Upper lobe of left lung (tissue), 6 donors: Measurements from ENCODE around the gene TPRG1. TPM values are rescaled to one million over a fixed set of nuclear protein-coding genes. Genes with fewer than 3 reads are reported as not detected.

Experiments
- ATAC-seq, 2 donors: fragments of 200-7000 bp; cut with Tn5 transposase; one replicate each; pipeline ENCODE4 v1.9.1; 2022; ENCODE audit warnings: mild to moderate bottlenecking in 2 of 2, moderate library complexity in 2 of 2; ENCODE audit not compliant: low FRiP score in 2 of 2
- DNase-seq, 2 donors: peaks; one replicate each; pipeline ENCODE4 v3.0.0-alpha.2; 2019 to 2020
- H3K27ac ChIP-seq, 4 donors: fragments of 200-600 bp; sonication (generic); one replicate each; pipeline ENCODE4 v1.5.1; 2016 to 2019
- H3K27me3 ChIP-seq, 4 donors: fragments of 200-600 bp; sonication (generic); one replicate each; pipeline ENCODE4 v1.5.1; 2017 to 2019
- H3K36me3 ChIP-seq, 4 donors: fragments of 200-600 bp; sonication (generic); one replicate each; pipeline ENCODE4 v1.5.1; 2016 to 2019
- H3K4me1 ChIP-seq, 4 donors: fragments of 200-600 bp; sonication (generic); one replicate each; pipeline ENCODE4 v1.5.1; 2018 to 2019
- H3K4me3 ChIP-seq, 4 donors: fragments of 200-600 bp; sonication (generic); one replicate each; pipeline ENCODE4 v1.5.1; 2017 to 2019; ENCODE audit warnings: mild to moderate bottlenecking in 2 of 4, moderate library complexity in 1 of 4
- H3K9me3 ChIP-seq, 4 donors: fragments of 200-600 bp; sonication (generic); one replicate each; pipeline ENCODE4 v1.5.1; 2018 to 2019
- CTCF ChIP-seq, 6 experiments: fragments of 450-650 bp in 4 of 6; fragments of 200-600 bp in 2 of 6; sonication (generic) in 2 of 6; IDR thresholded peaks; one replicate each; pipeline ENCODE4 v1.5.1; 2016 to 2019; ENCODE audit warnings: antibody characterized with exemption in 6 of 6
- EP300 ChIP-seq, 4 donors: sonication (generic); formaldehyde crosslinking; IDR thresholded peaks; one replicate each; pipeline ENCODE4 v1.5.1; 2017; ENCODE audit warnings: antibody characterized with exemption in 4 of 4, control low read depth in 2 of 4
- POLR2A ChIP-seq, 4 donors: fragments of 450-650 bp; IDR thresholded peaks; one replicate each; pipeline ENCODE4 v1.5.1; 2016 to 2017; ENCODE audit warnings: antibody characterized with exemption in 4 of 4, mild to moderate bottlenecking in 2 of 4
- POLR2AphosphoS5 ChIP-seq, 2 donors: sonication (generic); formaldehyde crosslinking; IDR thresholded peaks; one replicate each; pipeline ENCODE4 v1.5.1; 2017; ENCODE audit warnings: antibody characterized with exemption in 2 of 2
- WGBS, 2 donors: methylation state at CpG; one replicate each; pipeline ENCODE4 v1.1.5; 2017 to 2018; 5-methylcytosine and 5-hydroxymethylcytosine counted together
- total RNA-seq, 6 donors: library from RNA; depleted of rRNA in 4 of 6; stranded (reverse); fragments of >200 nt in 4 of 6; gene quantifications; one replicate each; pipeline versions ENCODE4 v1.1.0 to v1.2.1, GENCODE V29; 2016 to 2021
- donor health status: DM: no; HTN: no; CAD: no; lungs with moderate emphysema.
- donor health status: DM: no; HTN: yes; CAD: no; lungs with severe emphysema.

Gene TPRG1
- total RNA-seq, 6 donors from 2014 or later = 12.8 to 76.5 (median 25.9) TPM

DNA sequence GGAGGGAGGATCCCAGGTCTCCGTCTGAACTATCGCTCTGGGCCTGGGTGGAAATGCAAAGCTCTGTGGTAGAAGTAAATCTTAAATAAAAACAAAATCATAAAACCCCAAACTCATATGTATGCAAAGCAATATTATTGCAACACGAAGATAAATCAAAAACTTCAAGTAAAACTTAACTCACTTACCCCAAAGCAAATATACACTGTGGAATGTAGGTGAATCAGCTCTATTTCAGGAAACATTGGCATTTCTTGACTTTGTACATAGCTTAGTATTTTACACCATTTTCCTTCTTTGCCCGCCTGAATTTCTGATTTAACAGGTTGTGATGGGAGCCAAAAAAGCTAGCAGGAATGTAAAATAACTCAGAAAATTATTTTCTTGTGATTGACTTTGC is 126.2 kb downstream of the TPRG1 start:
- Histone ChIP-seq H3K4me3 (no peak overlapping the region), H3K36me3 (no peaks in the 10 kb centered on the region), H3K27ac (no peak overlapping the region), H3K4me1 (no peaks in the 10 kb centered on the region), H3K27me3 (no peaks in the 10 kb centered on the region), H3K9me3 (no peaks in the 10 kb centered on the region)
- TF ChIP-seq POLR2AphosphoS5 (IDR thresholded peaks at IDR 0.05) (no peak), EP300 (IDR thresholded peaks at IDR 0.05) (no peak), CTCF (IDR thresholded peaks at IDR 0.05) (no peak), POLR2A (IDR thresholded peaks at IDR 0.05) (no peak)
- 82 to 84% methylated on average over 4 of the region's 4 CpGs for WGBS, 2 donors
- ATAC-seq (no peak), DNase-seq (no peak)

- Histone ChIP-seq H3K4me1 (no peaks in the 10 kb centered on the region), H3K27me3 (no peaks in the 10 kb centered on the region), H3K27ac (no peak overlapping the region), H3K4me3 (no peak overlapping the region), H3K36me3 (no peaks in the 10 kb centered on the region), H3K9me3 (no peaks in the 10 kb centered on the region)
- WGBS, 2 donors = 82 to 86% methylated on average over 4 of the region's 4 CpGs
- ATAC-seq = no peak
- DNase-seq = no peak
- TF ChIP-seq CTCF (IDR thresholded peaks at IDR 0.05) (no peak), POLR2AphosphoS5 (IDR thresholded peaks at IDR 0.05) (no peak), EP300 (IDR thresholded peaks at IDR 0.05) (no peak), POLR2A (IDR thresholded peaks at IDR 0.05) (no peak)
Measured at GRCh38 chr3:189298469-189299375, 127.0 kb downstream of the TPRG1 start.

GRCh38 chr3:189300345-189300744 is 128.6 kb downstream of the TPRG1 start:
- TF ChIP-seq CTCF (IDR thresholded peaks at IDR 0.05) = no peak
- TF ChIP-seq POLR2AphosphoS5 (IDR thresholded peaks at IDR 0.05) = no peak
- no peak for TF ChIP-seq POLR2A (IDR thresholded peaks at IDR 0.05)
- TF ChIP-seq EP300 (IDR thresholded peaks at IDR 0.05) = no peak
- no peaks in the 10 kb centered on the region for H3K36me3 ChIP-seq
- no peaks in the 10 kb centered on the region for H3K27me3 ChIP-seq
- no peak overlapping the region for H3K4me3 ChIP-seq
- no peaks in the 10 kb centered on the region for H3K9me3 ChIP-seq
- peaks cover 0 to 4% (median 1%) of the 10 kb centered on the region in 4 donors for H3K4me1 ChIP-seq
- 100% methylated on average over 1 of the region's 1 CpG for WGBS, 2 donors
- ATAC-seq = no peak
- no peak overlapping the region for H3K27ac ChIP-seq
- no peak for DNase-seq

- Histone ChIP-seq H3K4me1 (peaks cover 0 to 4% (median 1%) of the 10 kb centered on the region in 4 donors), H3K9me3 (no peaks in the 10 kb centered on the region), H3K36me3 (no peaks in the 10 kb centered on the region), H3K27ac (no peak overlapping the region), H3K4me3 (no peak overlapping the region), H3K27me3 (no peaks in the 10 kb centered on the region)
- 82 to 91% methylated on average over 2 of the region's 2 CpGs for WGBS, 2 donors
- no peak for DNase-seq
- ATAC-seq = no peak
- TF ChIP-seq CTCF (IDR thresholded peaks at IDR 0.05) (no peak), POLR2AphosphoS5 (IDR thresholded peaks at IDR 0.05) (no peak), POLR2A (IDR thresholded peaks at IDR 0.05) (no peak), EP300 (IDR thresholded peaks at IDR 0.05) (no peak)
Measured at GRCh38 chr3:189301479-189301878, 129.7 kb downstream of the TPRG1 start.
